ENCODE measurements around the gene PLA2G5. TPM values are rescaled to one million over a fixed set of nuclear protein-coding genes. Genes with fewer than 3 reads are reported as not detected.

PLA2G5 gene
- total RNA-seq, 1 experiment from 2014 or later = not detected

Other genes with a start within 250 kb of the PLA2G5 start
- gene OTUD3, start 187.8 kb upstream of the PLA2G5 start, total RNA-seq (2014; rRNA removed; shearing (Covaris generic)) = 0.58 and 1.6 TPM in 2 replicates
- gene PLA2G2E, start 146.6 kb upstream of the PLA2G5 start, total RNA-seq (2014; rRNA removed; shearing (Covaris generic)) = not detected in 2 replicates
- not detected in 2 replicates for gene PLA2G2A, start 90.6 kb upstream of the PLA2G5 start, total RNA-seq (2014; rRNA removed; shearing (Covaris generic))
- gene PLA2G2D, start 49.3 kb downstream of the PLA2G5 start, total RNA-seq (2014; rRNA removed; shearing (Covaris generic)) = not detected in 2 replicates
- not detected in 2 replicates for gene PLA2G2F, start 69.1 kb downstream of the PLA2G5 start, total RNA-seq (2014; rRNA removed; shearing (Covaris generic))
- not detected in 2 replicates for gene UBXN10, start 115.9 kb downstream of the PLA2G5 start, total RNA-seq (2014; rRNA removed; shearing (Covaris generic))
- not detected in 2 replicates for gene PLA2G2C, start 116.3 kb downstream of the PLA2G5 start, total RNA-seq (2014; rRNA removed; shearing (Covaris generic))
- gene VWA5B1, start 220.7 kb downstream of the PLA2G5 start, total RNA-seq (2014; rRNA removed; shearing (Covaris generic)) = not detected in 2 replicates